Testis (tissue), 3 donors: ENCODE measurements around the gene DDR2. TPM values are rescaled to one million over a fixed set of nuclear protein-coding genes. Genes with fewer than 3 reads are reported as not detected.

Source experiments
- DNase-seq: peaks from one replicate; pipeline ENCODE4 v3.0.0-alpha.2; 2019
- H3K27ac ChIP-seq, 2 donors: fragments of 200-600 bp; sonication (generic); one replicate each; pipeline ENCODE4 v1.5.1; 2019
- H3K27me3 ChIP-seq: fragments of 200-600 bp; sonication (generic); one replicate; pipeline ENCODE4 v1.5.1; 2019
- H3K36me3 ChIP-seq: fragments of 200-600 bp; sonication (generic); one replicate; pipeline ENCODE4 v1.5.1; 2017; ENCODE audit warnings: low read depth; ENCODE audit errors: missing control alignments
- H3K4me1 ChIP-seq: fragments of 200-600 bp; sonication (generic); one replicate; pipeline ENCODE4 v1.5.1; 2019
- H3K4me3 ChIP-seq, 2 donors: fragments of 200-600 bp; sonication (generic); one replicate each; pipeline ENCODE4 v1.5.1; 2017 to 2019
- H3K9me3 ChIP-seq: fragments of 200-600 bp; sonication (generic); one replicate; pipeline ENCODE4 v1.5.1; 2017
- CTCF ChIP-seq, 3 experiments: fragments of 450-650 bp in 2 of 3; fragments of 200-600 bp in 1 of 3; sonication (generic) in 1 of 3; IDR thresholded peaks; one replicate each; pipeline ENCODE4 v1.5.1; 2016 to 2019; ENCODE audit warnings: antibody characterized with exemption in 3 of 3, mild to moderate bottlenecking in 2 of 3, moderate library complexity in 1 of 3
- POLR2A ChIP-seq: fragments of 450-650 bp; IDR thresholded peaks from one replicate; pipeline ENCODE4 v1.6.1; 2017; ENCODE audit warnings: antibody characterized with exemption, mild to moderate bottlenecking, moderate library complexity
- WGBS, 2 donors: methylation state at CpG; one replicate each; pipeline ENCODE4 v1.1.5; 2018; 5-methylcytosine and 5-hydroxymethylcytosine counted together
- intact Hi-C: fragments of 100-400 bp; cut with DNase I; formaldehyde crosslinking; loops from one replicate; pipeline ENCODE4 v1.15.1; 2023; ENCODE audit warnings: low total_unique reads
- polyA plus RNA-seq: library from polyadenylated mRNA; stranded (reverse); fragments of 350-450 nt; fragmentation: Illumina TruSeq; extraction: RNeasy Lipid Tissue Mini Kit (QIAGEN cat#74804); gene quantifications from one replicate; pipeline ENCODE4 v1.2.3, GENCODE V29; 2014; ENCODE audit warnings: low read depth, low replicate concordance; ENCODE audit not compliant: insufficient read depth
- total RNA-seq, 2 donors: library from RNA; depleted of rRNA; stranded (reverse); fragments of >200 nt; gene quantifications; one replicate each; pipeline ENCODE4 v1.2.3, GENCODE V29; 2016

The DDR2 gene
- total and polyA plus RNA-seq, 3 donors from 2014 or later, result 9.0 to 13.2 (median 9.2) TPM

GRCh38 chr1:162678439-162678838, 46.2 kb downstream of the DDR2 start:
- Histone ChIP-seq H3K27me3 (no peaks in the 10 kb centered on the region), H3K4me3 (no peak overlapping the region), H3K27ac (peak overlapping the region in 1 of 2 donors; percentile 21), H3K4me1 (peaks cover 8% of the 10 kb centered on the region), H3K9me3 (no peaks in the 10 kb centered on the region), H3K36me3 (no peaks in the 10 kb centered on the region)
- 25 to 72% methylated on average over 4 of the region's 4 CpGs for WGBS, 2 donors
- TF ChIP-seq POLR2A (no peak), CTCF (IDR thresholded peaks at IDR 0.05) (no peak)
- intact Hi-C loops, result no loop called here
- DNase-seq, result peak; percentile 67

- no peaks in the 10 kb centered on the region for H3K9me3 ChIP-seq
- no peak overlapping the region for H3K27ac ChIP-seq
- 0% methylated on average over 1 of the region's 1 CpG for WGBS, 2 donors
- DNase-seq, result no peak
- H3K36me3 ChIP-seq, result no peaks in the 10 kb centered on the region
- H3K27me3 ChIP-seq, result no peaks in the 10 kb centered on the region
- intact Hi-C loops, result no loop called here
- H3K4me3 ChIP-seq, result no peak overlapping the region
- peaks cover 8% of the 10 kb centered on the region for H3K4me1 ChIP-seq
- no peak for TF ChIP-seq CTCF (IDR thresholded peaks at IDR 0.05)
- no peak for TF ChIP-seq POLR2A
Observed at GRCh38 chr1:162679298-162679697, 47.0 kb downstream of the DDR2 start.

- intact Hi-C loops, result no loop called here
- Histone ChIP-seq H3K9me3 (no peaks in the 10 kb centered on the region), H3K4me3 (no peak overlapping the region), H3K4me1 (peaks cover 8% of the 10 kb centered on the region), H3K36me3 (no peaks in the 10 kb centered on the region), H3K27me3 (no peaks in the 10 kb centered on the region), H3K27ac (peak overlapping the region in 1 of 2 donors; percentile 50)
- 47 to 53% methylated on average over 5 of the region's 5 CpGs for WGBS, 2 donors
- TF ChIP-seq CTCF (IDR thresholded peaks at IDR 0.05) (no peak), POLR2A (no peak)
- peak; percentile 29 for DNase-seq
Observed at GRCh38 chr1:162680419-162681121, 48.3 kb downstream of the DDR2 start.

- WGBS, 2 donors, result 37% methylated on average over 2 of the region's 2 CpGs
- Histone ChIP-seq H3K4me1 (peaks cover 8% of the 10 kb centered on the region), H3K9me3 (no peaks in the 10 kb centered on the region), H3K27ac (peak overlapping the region in 1 of 2 donors; percentile 50), H3K36me3 (no peaks in the 10 kb centered on the region), H3K4me3 (no peak overlapping the region), H3K27me3 (no peaks in the 10 kb centered on the region)
- TF ChIP-seq POLR2A (no peak), CTCF (IDR thresholded peaks at IDR 0.05) (no peak)
- intact Hi-C loops, result no loop called here
- DNase-seq, result no peak
Observed at GRCh38 chr1:162681122-162681436, 48.8 kb downstream of the DDR2 start.

GRCh38 chr1:162682013-162682419, 49.8 kb downstream of the DDR2 start:
- Histone ChIP-seq H3K4me1 (peaks cover 8% of the 10 kb centered on the region), H3K4me3 (no peak overlapping the region), H3K9me3 (no peaks in the 10 kb centered on the region), H3K27me3 (no peaks in the 10 kb centered on the region), H3K36me3 (no peaks in the 10 kb centered on the region), H3K27ac (peak overlapping the region in 1 of 2 donors; percentile 50)
- DNase-seq, result no peak
- WGBS, 2 donors, result 10 to 39% methylated on average over 1 of the region's 1 CpG
- no peak for TF ChIP-seq CTCF (IDR thresholded peaks at IDR 0.05)
- TF ChIP-seq POLR2A, result no peak
- intact Hi-C loops, result no loop called here
